H9 (cell line): ENCODE results near the gene GMPS. TPM values are rescaled to one million over a fixed set of nuclear protein-coding genes. Genes with fewer than 3 reads are reported as not detected.

Source experiments
- DNase-seq: peaks from one replicate; pipeline ENCODE4 v3.0.0-alpha.2; 2017
- H2AFZ ChIP-seq: one replicate; pipeline ENCODE4 v1.6.1; 2013; ENCODE audit warnings: mild to moderate bottlenecking, low read length, control low read depth, moderate library complexity
- H2AK5ac ChIP-seq: 2 replicates; pipeline ENCODE4 v1.6.1; 2013; ENCODE audit warnings: low read length, control low read depth, mixed read lengths; ENCODE audit not compliant: insufficient read length
- H2BK120ac ChIP-seq: one replicate; pipeline ENCODE4 v1.6.1; 2013; ENCODE audit warnings: low read depth, mild to moderate bottlenecking, low read length, control low read depth, inconsistent platforms; ENCODE audit not compliant: poor library complexity, severe bottlenecking
- H2BK12ac ChIP-seq: 2 replicates; pipeline ENCODE4 v1.6.1; 2013; ENCODE audit warnings: low read length, control low read depth, mixed read lengths, low read depth; ENCODE audit not compliant: insufficient read length
- H2BK15ac ChIP-seq: 2 replicates; pipeline ENCODE4 v1.6.1; 2013; ENCODE audit warnings: low read depth, low read length, control low read depth
- H2BK20ac ChIP-seq: one replicate; pipeline ENCODE4 v1.6.1; 2013; ENCODE audit warnings: low read depth, mild to moderate bottlenecking, low read length, control low read depth, inconsistent platforms; ENCODE audit not compliant: poor library complexity, severe bottlenecking
- H2BK5ac ChIP-seq: 2 replicates; pipeline ENCODE4 v1.6.1; 2013; ENCODE audit warnings: low read length, control low read depth, mixed read lengths; ENCODE audit not compliant: insufficient read length
- H3K14ac ChIP-seq: 2 replicates; pipeline ENCODE4 v1.6.1; 2013; ENCODE audit warnings: low read length, control low read depth; ENCODE audit not compliant: insufficient read depth
- H3K18ac ChIP-seq: 2 replicates; pipeline ENCODE4 v1.6.1; 2013; ENCODE audit warnings: low read depth, mild to moderate bottlenecking, mixed read lengths, low read length, control low read depth; ENCODE audit not compliant: insufficient read length
- H3K23ac ChIP-seq: 2 replicates; pipeline ENCODE4 v1.6.1; 2013; ENCODE audit warnings: low read length, control low read depth, mixed read lengths, low read depth; ENCODE audit not compliant: insufficient read length
- H3K23me2 ChIP-seq: 2 replicates; pipeline ENCODE4 v1.6.1; 2013; ENCODE audit warnings: low read depth, mild to moderate bottlenecking, mixed read lengths, low read length, control low read depth; ENCODE audit not compliant: insufficient read length, poor library complexity, severe bottlenecking
- H3K27ac ChIP-seq: 2 replicates; pipeline ENCODE4 v1.5.1; 2013; ENCODE audit warnings: low read length, control low read depth, mixed read lengths, low read depth; ENCODE audit not compliant: insufficient read length
- H3K27me3 ChIP-seq: 2 replicates; pipeline ENCODE4 v1.6.1; 2013; ENCODE audit warnings: low read length, control low read depth, inconsistent platforms; ENCODE audit not compliant: insufficient read depth
- H3K4ac ChIP-seq: 2 replicates; pipeline ENCODE4 v1.6.1; 2013; ENCODE audit warnings: low read depth, mild to moderate bottlenecking, control low read depth, inconsistent platforms, low read length, moderate library complexity
- H3K4me1 ChIP-seq: 2 replicates; pipeline ENCODE4 v1.6.1; 2013; ENCODE audit warnings: low read length, control low read depth, inconsistent platforms; ENCODE audit not compliant: insufficient read depth
- H3K4me2 ChIP-seq: 2 replicates; pipeline ENCODE4 v1.6.1; 2013; ENCODE audit warnings: low read length, control low read depth, mixed read lengths; ENCODE audit not compliant: insufficient read length, insufficient read depth
- H3K56ac ChIP-seq: 2 replicates; pipeline ENCODE4 v1.6.1; 2013; ENCODE audit warnings: low read depth, mild to moderate bottlenecking, mixed read lengths, low read length, control low read depth; ENCODE audit not compliant: insufficient read length
- H3K79me1 ChIP-seq: 2 replicates; pipeline ENCODE4 v1.6.1; 2013; ENCODE audit warnings: low read depth, mild to moderate bottlenecking, moderate library complexity, low read length, control low read depth, inconsistent platforms; ENCODE audit not compliant: insufficient read depth, poor library complexity, severe bottlenecking
- H3K79me2 ChIP-seq: 2 replicates; pipeline ENCODE4 v1.6.1; 2013; ENCODE audit warnings: low read length, control low read depth, inconsistent platforms; ENCODE audit not compliant: insufficient read depth
- H3K9ac ChIP-seq: 2 replicates; pipeline ENCODE4 v1.6.1; 2013; ENCODE audit warnings: low read length, control low read depth, mixed read lengths; ENCODE audit not compliant: insufficient read length; ENCODE audit errors: extremely low read depth
- H3K9me3 ChIP-seq: one replicate; pipeline ENCODE4 v1.6.1; 2013; ENCODE audit warnings: low read depth, low read length, inconsistent platforms; ENCODE audit not compliant: control insufficient read depth
- H3T11ph ChIP-seq: one replicate; pipeline ENCODE4 v1.6.1; 2013; ENCODE audit warnings: mild to moderate bottlenecking, low read length, control low read depth, inconsistent platforms
- H4K20me1 ChIP-seq: one replicate; pipeline ENCODE4 v1.6.1; 2013; ENCODE audit not compliant: control insufficient read depth, insufficient read length, insufficient read depth
- H4K5ac ChIP-seq: 2 replicates; pipeline ENCODE4 v1.6.1; 2013; ENCODE audit warnings: low read depth, mild to moderate bottlenecking, mixed read lengths, low read length, control low read depth; ENCODE audit not compliant: insufficient read length
- H4K8ac ChIP-seq: replicated peaks from 2 replicates; pipeline ENCODE4 v1.6.1; 2013; ENCODE audit warnings: low read length, control low read depth, mixed read lengths, low read depth; ENCODE audit not compliant: insufficient read length
- H4K91ac ChIP-seq: 2 replicates; pipeline ENCODE4 v1.6.1; 2013; ENCODE audit warnings: low read depth, mild to moderate bottlenecking, moderate library complexity, mixed read lengths, low read length, control low read depth; ENCODE audit not compliant: insufficient read length
- H3K27ac Mint-ChIP-seq, 3 experiments: 2 replicates in 2 of 3; 3 replicates in 1 of 3; pipeline ENCODE4 v1.8.0; 2020 to 2021; ENCODE audit warnings: mixed read lengths in 3 of 3, mild to moderate bottlenecking in 1 of 3, moderate library complexity in 1 of 3
- H3K27me3 Mint-ChIP-seq: 2 replicates; pipeline ENCODE4 v1.8.0; 2021; ENCODE audit warnings: low read depth, mild to moderate bottlenecking, moderate library complexity, mixed read lengths
- H3K36me3 Mint-ChIP-seq, 3 experiments: 2 replicates in 2 of 3; 3 replicates in 1 of 3; pipeline ENCODE4 v1.8.0; 2020 to 2021; ENCODE audit warnings: low read depth in 3 of 3, mixed read lengths in 3 of 3; ENCODE audit not compliant: insufficient read depth in 1 of 3
- H3K4me1 Mint-ChIP-seq, 2 experiments: 2 replicates each; pipeline ENCODE4 v1.8.0; 2020; ENCODE audit warnings: mixed read lengths in 2 of 2
- H3K4me3 Mint-ChIP-seq, 2 experiments: 2 replicates in 1 of 2; 3 replicates in 1 of 2; pipeline ENCODE4 v1.8.0; 2020 to 2021; ENCODE audit warnings: mild to moderate bottlenecking in 2 of 2, mixed read lengths in 2 of 2, moderate library complexity in 1 of 2
- H3K9me3 Mint-ChIP-seq, 2 experiments: 2 replicates in 1 of 2; 3 replicates in 1 of 2; pipeline ENCODE4 v1.8.0; 2020; ENCODE audit warnings: mild to moderate bottlenecking in 2 of 2, mixed read lengths in 2 of 2, moderate library complexity in 1 of 2
- CTCF ChIP-seq: fragments of 200-600 bp; sonication (generic); conservative IDR thresholded peaks from 3 replicates; pipeline ENCODE4 v1.8.0; 2021; ENCODE audit warnings: antibody characterized with exemption, mild to moderate bottlenecking
- WGBS: extraction: QIAGEN DNeasy Blood & Tissue Kit; methylation state at CpG from one replicate; pipeline ENCODE4 v1.1.7; 2013; ENCODE audit warnings: missing lambda C conversion rate, low lambda C conversion rate, mixed read lengths; ENCODE audit not compliant: insufficient read length; ENCODE audit errors: extremely low coverage; 5-methylcytosine and 5-hydroxymethylcytosine counted together
- total RNA-seq: library from RNA; stranded (reverse); gene quantifications from 2 replicates; pipeline ENCODE4 v1.2.1, GENCODE V29; 2021

Gene GMPS
- total RNA-seq, 1 experiment from 2014 or later: 142 TPM

GRCh38 chr3:155884292-155884691 is 13.8 kb downstream of the GMPS start:
- no peaks in the 10 kb centered on the region for H4K20me1 ChIP-seq
- H3K4me3 Mint-ChIP-seq: no peak overlapping the region

More at GRCh38 chr3:155884292-155884691, 13.8 kb downstream of the GMPS start:
- no peak for DNase-seq
- H3K27ac Mint-ChIP-seq: 0 out of 7 replicates have a peak overlapping the region, but pooled peaks of 1 of the 3 experiments have one; percentile 2
- Histone ChIP-seq H2AK5ac (no peak overlapping the region), H4K5ac (no peak overlapping the region), H3K23ac (no peak overlapping the region), H4K8ac (no peak overlapping the region), H3K4ac (no peak overlapping the region), H2BK12ac (no peak overlapping the region), H3K4me1 (no peaks in the 10 kb centered on the region), H2BK120ac (no peak overlapping the region), H4K91ac (no peak overlapping the region), H3K79me1 (peaks cover 10% of the 10 kb centered on the region), H3K27ac (no peak overlapping the region), H3K9me3 (no peaks in the 10 kb centered on the region), H2BK5ac (no peak overlapping the region), H2BK20ac (no peak overlapping the region), H3K27me3 (no peaks in the 10 kb centered on the region), H3K79me2 (peaks cover 27% of the 10 kb centered on the region; the same call in 1 of the 2 replicates), H2AFZ (no peak overlapping the region), H2BK15ac (no peak overlapping the region), H3K14ac (no peak overlapping the region), H3K56ac (no peak overlapping the region), H3K23me2 (no peaks in the 10 kb centered on the region), H3K9ac (no peak overlapping the region), H3K4me2 (no peak overlapping the region), H3T11ph (no peak overlapping the region), H3K18ac (no peak overlapping the region)
- peaks cover 4 to 5% of the 10 kb centered on the region in 2 experiments for H3K4me1 Mint-ChIP-seq
- no CpG with 5 or more reads among the region's 7 CpGs for WGBS
- H3K36me3 Mint-ChIP-seq: no peaks in the 10 kb centered on the region
- TF ChIP-seq CTCF: no peak
- no peaks in the 10 kb centered on the region for H3K9me3 Mint-ChIP-seq
- H3K27me3 Mint-ChIP-seq: no peaks in the 10 kb centered on the region
